LNCaP clone FGC (cell line): ENCODE data around the gene S100A3.

Experiments used
- DNase-seq: peaks from one replicate; pipeline ENCODE4 v3.0.0-alpha.2; 2011; ENCODE audit warnings: low read depth
- H3K4me3 ChIP-seq: 2 replicates; pipeline ENCODE4 v1.5.1; 2011; ENCODE audit warnings: mild to moderate bottlenecking, low read depth, low read length, control low read depth
- CTCF ChIP-seq: IDR thresholded peaks from 2 replicates; pipeline ENCODE4 v1.5.1; 2012; ENCODE audit warnings: mild to moderate bottlenecking; ENCODE audit not compliant: control insufficient read depth, insufficient read depth; ENCODE audit errors: extremely low read depth

Gene S100A3

GRCh38 chr1:153561466-153561985, 12.5 kb upstream of the S100A3 start:
- DNase-seq, result no peak
- no peak for TF ChIP-seq CTCF
- H3K4me3 ChIP-seq, result no peak overlapping the region

GRCh38 chr1:153560771-153561465, 11.9 kb upstream of the S100A3 start:
- no peak for TF ChIP-seq CTCF
- DNase-seq, result no peak
- no peak overlapping the region for H3K4me3 ChIP-seq

GRCh38 chr1:153560241-153560640, 11.2 kb upstream of the S100A3 start:
- H3K4me3 ChIP-seq, result no peak overlapping the region
- no peak for DNase-seq
- no peak for TF ChIP-seq CTCF

- TF ChIP-seq CTCF, result no peak
- H3K4me3 ChIP-seq, result no peak overlapping the region
Observed at GRCh38 chr1:153557877-153558276, 8.8 kb upstream of the S100A3 start.

GRCh38 chr1:153556348-153556747, 7.3 kb upstream of the S100A3 start:
- DNase-seq, result no peak
- H3K4me3 ChIP-seq, result no peak overlapping the region
- no peak for TF ChIP-seq CTCF

More at GRCh38 chr1:153557877-153558276, 8.8 kb upstream of the S100A3 start:
- DNase-seq, result no peak

GRCh38 chr1:153553830-153554541, 4.9 kb upstream of the S100A3 start:
- TF ChIP-seq CTCF, result no peak
- DNase-seq, result no peak
- H3K4me3 ChIP-seq, result no peak overlapping the region
